Effector CD8-positive, alpha-beta T cell (primary cell): ENCODE data around the gene NHERF2.
"Not testable (repeated sequence)": the region's sequence is repeated elsewhere in the genome, so short reads cannot be mapped to it uniquely, and the experiment has no call there.

Source experiments
- DNase-seq: peaks from one replicate; lab custom pipeline; 2025; lab: John Stamatoyannopoulos, UW

The NHERF2 gene

DNA sequence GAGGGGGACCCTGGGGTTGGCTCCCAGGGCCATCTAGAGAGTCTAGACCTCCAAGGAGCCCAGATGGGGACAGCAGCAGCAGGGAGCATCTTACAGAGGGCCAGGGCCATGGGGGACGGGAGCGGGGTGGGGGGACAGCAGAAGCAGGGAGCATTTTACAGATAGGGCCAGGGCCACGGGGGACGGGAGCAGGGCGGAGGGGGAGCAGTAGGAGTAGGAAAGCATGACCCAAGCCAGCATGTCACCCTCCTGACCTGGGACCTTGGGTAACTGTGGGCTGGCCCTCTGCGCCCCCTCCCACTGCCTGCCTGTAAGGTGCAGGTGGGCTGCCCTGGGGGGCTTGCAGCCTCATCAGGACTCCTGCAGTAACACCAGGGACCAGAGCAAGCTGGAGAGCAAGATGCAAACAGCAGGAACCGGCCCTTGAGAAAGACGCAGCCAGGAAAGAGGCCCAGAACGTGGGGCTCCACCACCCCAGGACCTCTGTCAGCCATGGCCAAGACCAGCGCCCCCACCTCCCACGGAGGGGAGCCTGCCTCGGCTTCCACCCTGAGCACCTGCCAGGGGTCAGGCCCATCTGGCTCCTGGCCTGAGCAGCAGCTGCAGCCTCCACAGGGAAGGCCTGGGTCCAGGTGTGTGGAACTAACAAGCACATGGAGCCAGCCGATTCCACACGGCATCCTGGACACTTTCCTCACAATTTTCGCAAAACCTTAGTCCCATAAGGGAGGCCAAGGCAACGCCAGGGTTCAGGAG lies 19.4 kb upstream of the NHERF2 start:
- DNase-seq = no peak

- DNase-seq = no peak
Measured at GRCh38 chr16:2008009-2008526, 18.6 kb upstream of the NHERF2 start.

DNA sequence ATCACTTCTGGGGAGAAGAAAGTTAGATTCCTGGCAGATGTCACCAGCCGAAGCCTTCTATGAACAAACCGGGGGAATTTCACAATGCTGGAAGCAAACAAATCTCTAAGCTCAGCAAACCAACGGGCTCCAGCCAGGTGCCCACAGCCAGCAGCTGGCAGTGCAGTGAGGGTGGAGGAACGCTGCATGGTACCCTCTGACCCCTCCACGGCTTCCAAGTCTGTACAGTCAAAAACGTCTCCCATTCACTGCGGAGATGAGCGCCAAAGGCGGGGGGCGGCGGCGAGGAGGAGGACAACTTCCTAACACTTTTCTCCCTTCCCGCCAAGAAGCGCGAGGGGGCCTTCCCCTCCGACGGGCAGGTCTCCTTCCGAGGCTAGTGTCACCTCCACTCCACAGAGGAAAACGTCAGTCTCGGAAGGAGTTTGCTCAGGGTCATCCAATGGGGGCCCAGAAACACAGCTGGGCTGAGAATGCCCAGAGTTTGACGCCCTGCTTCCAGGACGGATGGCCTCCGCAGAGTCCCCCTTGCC lies 18.0 kb upstream of the NHERF2 start:
- DNase-seq = peak; percentile 21

DNA sequence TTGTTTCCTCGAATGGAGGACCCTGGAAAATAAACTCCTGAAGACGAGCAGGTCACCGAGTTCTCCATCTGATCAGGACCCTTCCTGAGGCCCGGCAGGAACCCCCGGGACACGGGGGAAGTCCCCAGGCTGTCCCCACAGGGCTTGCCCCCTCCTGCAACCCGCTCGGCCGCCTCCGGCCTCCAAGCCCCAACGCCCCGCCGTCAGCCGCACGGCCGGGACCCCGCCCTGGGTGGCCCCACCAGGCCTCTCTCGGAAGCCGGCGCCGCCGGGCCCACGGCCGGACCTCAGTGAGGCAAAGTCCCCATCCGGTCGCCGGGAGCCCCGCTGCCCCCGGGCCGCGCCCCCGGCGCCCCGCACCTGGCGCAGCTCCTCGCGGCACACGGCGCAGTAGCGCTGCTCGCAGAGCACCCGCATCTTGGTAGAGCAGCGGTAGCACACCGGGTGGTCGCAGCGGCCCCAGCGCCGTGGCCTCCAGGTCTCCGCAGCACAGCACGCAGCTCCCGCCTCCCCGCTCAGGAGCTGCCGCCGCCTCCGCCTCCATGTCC lies 17.5 kb upstream of the NHERF2 start:
- no peak for DNase-seq

- DNase-seq = peak; percentile 57
Measured at GRCh38 chr16:2009791-2010510, 16.8 kb upstream of the NHERF2 start, which contains the start of gene ZNF598. TSS of gene ZNF598 (minus strand) at chr16:2009821.

DNA sequence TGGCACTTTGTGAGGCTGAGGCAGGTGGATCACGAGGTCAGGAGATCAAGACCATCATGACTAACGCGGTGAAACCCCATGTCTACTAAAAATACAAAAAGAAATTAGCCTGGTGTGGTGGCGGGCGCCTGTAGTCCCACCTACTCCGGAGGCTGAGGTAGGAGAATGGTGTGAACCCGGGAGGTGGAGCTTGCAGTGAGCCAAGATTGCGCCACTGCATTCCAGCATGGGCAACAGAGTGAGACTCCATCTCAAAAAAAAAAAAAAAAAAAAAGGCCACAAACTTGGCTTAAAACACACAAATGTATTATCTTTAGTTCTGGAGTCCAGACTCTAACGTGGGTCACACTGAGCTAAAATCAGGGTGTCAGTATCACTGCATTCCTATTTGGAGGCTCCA lies 15.0 kb upstream of the NHERF2 start:
- DNase-seq = not testable (repeated sequence)

- no peak for DNase-seq
Measured at GRCh38 chr16:2013527-2013926, 13.2 kb upstream of the NHERF2 start.

- no peak for DNase-seq
Measured at GRCh38 chr16:2015117-2015946, 11.4 kb upstream of the NHERF2 start.

DNA sequence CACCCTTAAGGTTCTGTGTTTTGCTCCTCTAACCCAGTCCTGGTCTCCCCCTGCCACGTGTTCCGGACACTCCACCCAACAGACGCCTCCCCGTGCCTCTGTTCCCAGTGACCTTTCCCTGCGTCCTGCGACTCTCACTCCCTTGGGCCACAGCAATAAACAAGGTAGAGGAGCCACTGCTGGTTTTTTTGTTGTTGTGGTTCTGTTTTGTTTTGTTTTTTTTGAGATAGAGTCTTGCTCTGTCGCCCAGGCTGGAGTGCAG lies 10.8 kb upstream of the NHERF2 start:
- DNase-seq = no peak

GRCh38 chr16:2016407-2016922 lies 10.2 kb upstream of the NHERF2 start:
- DNase-seq = no peak

GRCh38 chr16:2019518-2019920 lies 7.2 kb upstream of the NHERF2 start, which contains the start of gene NPW:
TSS of gene NPW (plus strand) at chr16:2019785.
- DNase-seq = no peak

DNA sequence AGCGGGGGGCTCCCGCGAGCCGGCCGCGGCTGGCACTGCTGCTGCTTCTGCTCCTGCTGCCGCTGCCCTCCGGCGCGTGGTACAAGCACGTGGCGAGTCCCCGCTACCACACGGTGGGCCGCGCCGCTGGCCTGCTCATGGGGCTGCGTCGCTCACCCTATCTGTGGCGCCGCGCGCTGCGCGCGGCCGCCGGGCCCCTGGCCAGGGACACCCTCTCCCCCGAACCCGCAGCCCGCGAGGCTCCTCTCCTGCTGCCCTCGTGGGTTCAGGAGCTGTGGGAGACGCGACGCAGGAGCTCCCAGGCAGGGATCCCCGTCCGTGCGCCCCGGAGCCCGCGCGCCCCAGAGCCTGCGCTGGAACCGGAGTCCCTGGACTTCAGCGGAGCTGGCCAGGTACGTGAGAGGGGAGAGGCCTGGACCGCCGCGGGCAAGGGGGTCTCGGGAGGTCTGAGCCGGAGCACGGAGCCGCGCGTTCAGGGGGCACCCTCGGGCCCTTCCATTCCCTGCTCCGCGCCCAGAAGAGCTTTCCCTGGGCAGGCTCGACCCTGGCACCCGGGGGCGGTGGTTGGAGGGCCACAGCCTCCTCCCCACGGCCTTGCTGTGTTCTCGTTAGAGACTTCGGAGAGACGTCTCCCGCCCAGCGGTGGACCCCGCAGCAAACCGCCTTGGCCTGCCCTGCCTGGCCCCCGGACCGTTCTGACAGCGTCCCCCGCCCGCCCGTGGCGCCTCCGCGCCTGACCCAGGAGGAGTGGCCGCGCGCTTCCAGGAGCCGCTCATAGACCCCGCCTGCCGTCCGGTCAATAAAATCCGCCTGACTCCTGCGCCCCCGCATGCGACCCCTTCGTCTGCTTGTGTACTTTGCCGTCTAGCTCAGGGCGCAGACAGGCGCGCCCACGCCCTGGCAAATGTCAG lies 6.5 kb upstream of the NHERF2 start:
- DNase-seq = no peak

DNA sequence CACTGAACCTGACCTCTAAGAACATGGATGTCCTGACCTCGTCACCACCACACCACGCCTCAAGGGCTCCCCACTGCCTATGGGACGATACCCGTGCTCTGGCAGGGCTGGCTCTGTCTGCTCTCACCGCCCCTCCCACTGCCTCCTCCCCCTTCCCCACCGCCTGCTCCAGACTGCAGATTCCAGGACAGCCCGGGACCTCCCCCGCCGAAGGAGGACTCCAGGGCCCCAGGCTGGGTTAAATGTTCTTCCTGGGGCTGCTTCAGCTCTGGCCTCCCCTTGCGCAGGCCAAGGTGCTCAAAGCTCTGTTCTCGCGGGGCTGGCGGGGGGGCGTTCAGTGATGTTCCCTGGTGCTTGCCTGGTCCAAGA lies 4.0 kb upstream of the NHERF2 start:
- DNase-seq = no peak

GRCh38 chr16:2023092-2024031 lies 3.3 kb upstream of the NHERF2 start:
- peak; percentile 95 for DNase-seq

DNA sequence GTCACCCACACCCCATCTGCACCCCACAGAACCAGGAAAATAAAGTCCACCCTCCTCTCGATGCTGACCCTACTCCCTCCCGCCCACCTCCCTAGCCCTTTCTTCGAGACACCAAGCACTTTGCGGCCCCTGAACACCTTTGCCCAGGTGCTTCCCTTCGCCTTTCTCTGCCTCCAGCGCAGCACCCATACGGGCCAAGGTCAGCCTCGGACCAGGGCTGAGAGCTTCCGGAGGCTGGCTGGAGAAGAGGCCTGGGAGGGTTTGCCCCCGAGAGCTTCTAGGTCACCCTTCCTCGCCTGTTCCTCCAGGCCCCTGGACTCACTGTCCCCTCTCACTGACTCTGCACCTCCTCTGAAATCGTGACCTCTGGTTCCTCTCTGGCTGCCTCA lies 2.7 kb upstream of the NHERF2 start:
- DNase-seq = no peak

DNA sequence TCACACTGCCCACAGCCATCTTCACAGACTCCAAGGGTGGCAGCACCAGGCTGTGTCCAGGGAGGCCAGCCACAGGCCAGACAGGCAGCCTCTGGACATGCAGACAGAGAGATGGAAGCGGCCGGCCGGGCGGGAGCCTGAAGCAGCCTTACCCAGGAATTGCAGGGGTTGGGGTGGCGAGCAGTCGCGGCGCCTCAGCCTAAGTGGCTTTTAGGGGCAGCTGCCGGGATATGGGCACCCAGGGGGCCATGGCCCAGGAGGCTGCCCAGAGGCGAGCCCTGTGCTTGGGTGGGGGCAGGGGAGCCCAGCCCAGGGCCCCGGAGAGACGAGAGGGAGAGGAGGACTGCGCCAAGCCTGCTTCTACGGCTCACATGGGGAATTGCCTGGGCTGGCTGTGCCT lies 1.5 kb upstream of the NHERF2 start:
- no peak for DNase-seq

GRCh38 chr16:2025878-2026460 lies 733 bp upstream of the NHERF2 start:
- no peak for DNase-seq

DNA sequence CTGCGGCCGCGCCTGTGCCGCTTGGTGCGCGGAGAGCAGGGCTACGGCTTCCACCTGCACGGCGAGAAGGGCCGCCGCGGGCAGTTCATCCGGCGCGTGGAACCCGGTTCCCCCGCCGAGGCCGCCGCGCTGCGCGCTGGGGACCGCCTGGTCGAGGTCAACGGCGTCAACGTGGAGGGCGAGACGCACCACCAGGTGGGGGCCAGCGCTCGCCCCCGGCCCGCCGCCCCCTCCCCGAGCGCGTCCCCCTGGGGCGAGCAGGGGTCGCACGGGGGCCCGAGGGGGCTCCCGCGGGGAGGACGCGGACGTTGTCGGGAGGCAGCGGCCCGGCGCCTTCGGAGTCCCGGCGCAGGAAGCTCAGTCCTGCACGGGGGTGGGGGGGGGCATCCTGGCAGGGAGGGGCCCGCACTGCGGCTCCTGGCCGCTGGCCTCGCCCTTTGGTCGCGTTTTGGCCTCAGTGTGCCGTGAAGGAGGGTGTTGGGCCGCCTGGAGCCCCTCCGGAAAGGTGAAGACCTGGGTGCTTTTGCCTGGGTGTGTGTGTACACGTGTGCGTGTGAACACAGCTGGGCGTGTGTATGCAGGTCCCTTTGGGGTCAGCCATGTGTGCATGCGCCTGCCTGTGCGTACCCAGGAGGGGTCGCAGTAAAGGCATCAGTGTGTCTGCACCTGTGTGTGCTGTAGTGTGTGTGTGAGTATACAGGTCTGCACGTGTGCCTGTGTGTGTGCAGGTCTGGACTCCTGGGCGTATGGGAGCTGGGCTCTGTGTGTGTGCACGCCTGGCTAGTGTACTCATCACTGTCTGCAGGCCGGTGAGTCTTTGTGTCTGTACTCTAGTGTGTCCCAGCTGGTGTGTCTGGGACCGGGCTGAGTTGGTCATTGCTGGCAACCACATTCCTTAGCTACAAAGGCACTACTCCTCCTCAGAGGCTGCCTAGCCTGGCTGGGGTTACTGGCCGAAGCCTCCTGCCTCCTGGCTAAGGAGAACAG lies 615 bp downstream of the NHERF2 start:
- no peak for DNase-seq
